Heart right ventricle (tissue), 16 donors: ENCODE measurements around the gene GRM3. TPM values are rescaled to one million over a fixed set of nuclear protein-coding genes. Genes with fewer than 3 reads are reported as not detected.

ENCODE experiments used
- ATAC-seq, 8 donors: fragments of 200-7000 bp; cut with Tn5 transposase; one replicate each; pipeline ENCODE4 v1.9.1; 2020; ENCODE audit warnings: mild to moderate bottlenecking in 8 of 8, moderate library complexity in 8 of 8, moderate number of reproducible peaks in 1 of 8
- DNase-seq, 2 donors: peaks; one replicate each; pipeline ENCODE4 v3.0.0-alpha.2; 2020
- H3K27ac ChIP-seq, 10 donors: fragments of 200-600 bp; sonication (generic) in 2 of 10; one replicate each; pipeline versions ENCODE4 v1.5.0 to v1.8.0; 2020 to 2022; ENCODE audit warnings: mild to moderate bottlenecking in 3 of 10
- H3K27me3 ChIP-seq, 7 donors: fragments of 200-600 bp; one replicate each; pipeline ENCODE4 v1.8.0; 2021 to 2022; ENCODE audit warnings: mild to moderate bottlenecking in 2 of 7
- H3K36me3 ChIP-seq, 9 donors: fragments of 200-600 bp; sonication (generic) in 1 of 9; one replicate each; pipeline versions ENCODE4 v1.5.0 to v1.8.0; 2020 to 2022; ENCODE audit warnings: mild to moderate bottlenecking in 2 of 9
- H3K4me1 ChIP-seq, 9 donors: fragments of 200-600 bp; sonication (generic) in 1 of 9; one replicate each; pipeline versions ENCODE4 v1.5.0 to v1.8.0; 2020 to 2022; ENCODE audit warnings: mild to moderate bottlenecking in 4 of 9
- H3K4me3 ChIP-seq, 10 donors: fragments of 200-600 bp; sonication (generic) in 2 of 10; one replicate each; pipeline versions ENCODE4 v1.5.0 to v1.8.0; 2020 to 2022; ENCODE audit warnings: mild to moderate bottlenecking in 7 of 10, moderate library complexity in 2 of 10
- H3K9me3 ChIP-seq, 11 donors: fragments of 200-600 bp in 10 of 11; sonication (generic) in 2 of 11; one replicate each; pipeline versions ENCODE4 v1.5.0 to v1.8.0; 2013 to 2022; ENCODE audit warnings: mild to moderate bottlenecking in 2 of 11, control low read depth in 1 of 11, moderate library complexity in 1 of 11
- CTCF ChIP-seq, 9 donors: fragments of 200-600 bp; sonication (generic) in 2 of 9; IDR thresholded peaks; one replicate each; pipeline versions ENCODE4 v1.5.0 to v1.8.0; 2021 to 2022; ENCODE audit warnings: antibody characterized with exemption in 9 of 9, mild to moderate bottlenecking in 5 of 9, moderate library complexity in 1 of 9
- WGBS, 2 donors: extraction: QIAGEN DNeasy Blood & Tissue Kit; methylation state at CpG; one replicate each; pipeline ENCODE4 v1.1.7; 2013; ENCODE audit warnings: inconsistent platforms in 1 of 2; 5-methylcytosine and 5-hydroxymethylcytosine counted together
- intact Hi-C, 10 donors: fragments of 100-400 bp; cut with DNase I; formaldehyde crosslinking; loops; one replicate each; pipeline versions ENCODE4 v1.11.1 to v1.14.2; 2022
- polyA plus RNA-seq, 2 donors: library from polyadenylated mRNA; stranded (reverse); fragments of 200-250 nt; gene quantifications; one replicate each; pipeline ENCODE4 v1.2.3, GENCODE V29; 2013
- total RNA-seq, 10 donors: library from RNA; stranded (reverse); fragmentation: NEBNext Ultra II Directional in 3 of 10; extraction: Animal tissue kit (Norgen Biotek cat#: 25700) in 3 of 10; gene quantifications; one replicate each; pipeline versions ENCODE4 v1.2.1 to v1.2.4, GENCODE V29; 2021 to 2023
- donor health status: Arrhythmogenic right ventricular cardiomyopathy.
- donor health status: ischemic (EF 13 %, LVEDD 7.1; RV severe dilation, severe dysfunction).
- donor health status: healthy with polysubstance abuse.
- donor health status: DM: no; HTN: yes; CAD: no.
- donor health status: DM: no; HTN: no; CAD: no.
- donor health status: ischemic (EF 25% LVEDD 6.9; RV normal size, moderate dysfunction).
- donor health status: ischemic (EF 25% LVEDD 5.7; RV mildly dilated, moderate dysfunction).
- donor health status: healthy.
- donor health status: DM: yes; HTN: yes; CAD: no.
- donor health status: Ischemic cardiomyopathy.
- donor health status: ischemic (EF 35%, LVEDD 5.7; RV mildly dilated, moderate dysfunction).
- donor health status: nonischemic (EF 11% LVEDD 7.7; RV severe dilation, severe dysfunction).
- donor health status: DM: yes; HTN: yes; CAD: no.
- donor health status: PGD.
- donor health status: ischemic (EF 29% LVEDD 5.4; RV normal size, mild dysfunction).
- donor health status: nonischemic (EF 23%, LVEDD 6.1; RV moderate dilation, normal function).

GRM3 gene
- total and polyA plus RNA-seq, 12 donors: 0.01 to 0.24 (median 0.15) TPM; not detected in 9

DNA sequence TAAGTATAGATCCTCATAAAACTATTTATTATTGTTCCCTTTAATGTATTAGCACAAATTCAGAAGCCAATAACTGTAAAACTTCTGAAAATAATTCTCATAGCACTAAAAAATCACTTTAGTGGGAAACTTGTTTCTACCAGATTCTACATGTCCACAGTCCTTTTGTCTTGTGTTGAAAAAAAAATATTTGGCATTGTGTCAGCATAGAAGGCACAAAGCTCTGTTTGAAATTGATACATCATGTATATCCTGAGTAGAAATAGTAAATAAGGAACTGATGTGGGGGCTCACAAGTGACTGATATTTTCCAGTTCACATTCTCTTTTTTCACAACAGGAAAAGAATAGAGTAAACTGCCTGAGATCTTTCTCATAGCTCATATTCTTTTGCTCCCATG lies 134.6 kb downstream of the GRM3 start:
- no peak for TF ChIP-seq CTCF (IDR thresholded peaks at IDR 0.05)

DNA sequence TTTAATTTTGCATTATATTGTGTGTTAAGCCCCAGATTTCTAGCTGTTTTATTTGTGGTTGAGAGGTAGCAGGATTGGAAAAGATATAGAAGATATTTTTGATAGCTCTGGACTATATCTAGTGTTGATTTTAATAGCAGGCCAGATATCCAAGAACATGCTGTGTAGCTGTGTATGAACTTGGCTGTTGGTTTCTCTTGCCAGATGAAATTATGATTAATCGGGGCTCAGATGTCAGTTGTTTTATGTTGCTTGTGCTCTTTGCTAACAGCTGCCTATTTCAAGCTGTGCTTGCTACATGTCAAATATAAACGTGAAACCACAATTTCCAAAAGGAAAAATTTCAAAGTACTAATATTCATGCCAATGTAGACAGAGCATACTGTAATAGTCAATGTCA lies 141.1 kb downstream of the GRM3 start:
- 32 to 33% methylated on average over 2 of the region's 2 CpGs for WGBS, 2 donors
- Histone ChIP-seq H3K36me3 (no peaks in the 10 kb centered on the region), H3K9me3 (peaks cover 0 to 1% (median 0%) of the 10 kb centered on the region in 11 donors), H3K27ac (no peak overlapping the region), H3K4me3 (no peak overlapping the region), H3K4me1 (no peaks in the 10 kb centered on the region), H3K27me3 (no peaks in the 10 kb centered on the region)
- DNase-seq (no peak), ATAC-seq (no peak)
- no peak for TF ChIP-seq CTCF (IDR thresholded peaks at IDR 0.05)
- intact Hi-C loops: no loop called here

More for the DNA sequence above, 134.6 kb downstream of the GRM3 start:
- ATAC-seq: no peak
- no peak overlapping the region for H3K4me3 ChIP-seq
- no peak overlapping the region for H3K27ac ChIP-seq
- intact Hi-C loops: no loop called here
- no peaks in the 10 kb centered on the region for H3K36me3 ChIP-seq
- H3K4me1 ChIP-seq: no peaks in the 10 kb centered on the region
- H3K9me3 ChIP-seq: peaks cover 0 to 4% (median 0%) of the 10 kb centered on the region in 11 donors
- no peaks in the 10 kb centered on the region for H3K27me3 ChIP-seq
- DNase-seq: no peak

- H3K9me3 ChIP-seq: no peaks in the 10 kb centered on the region
- no peaks in the 10 kb centered on the region for H3K27me3 ChIP-seq
- WGBS, 2 donors: 71 to 81% methylated on average over 3 of the region's 3 CpGs
- H3K4me3 ChIP-seq: no peak overlapping the region
- TF ChIP-seq CTCF (IDR thresholded peaks at IDR 0.05): no peak
- no peak for DNase-seq
- intact Hi-C loops: no loop called here
- ATAC-seq: no peak
- no peaks in the 10 kb centered on the region for H3K4me1 ChIP-seq
- H3K36me3 ChIP-seq: no peaks in the 10 kb centered on the region
- no peak overlapping the region for H3K27ac ChIP-seq
These were observed 141.9 kb downstream of the GRM3 start for GRCh38 chr7:86785641-86786040.

DNA sequence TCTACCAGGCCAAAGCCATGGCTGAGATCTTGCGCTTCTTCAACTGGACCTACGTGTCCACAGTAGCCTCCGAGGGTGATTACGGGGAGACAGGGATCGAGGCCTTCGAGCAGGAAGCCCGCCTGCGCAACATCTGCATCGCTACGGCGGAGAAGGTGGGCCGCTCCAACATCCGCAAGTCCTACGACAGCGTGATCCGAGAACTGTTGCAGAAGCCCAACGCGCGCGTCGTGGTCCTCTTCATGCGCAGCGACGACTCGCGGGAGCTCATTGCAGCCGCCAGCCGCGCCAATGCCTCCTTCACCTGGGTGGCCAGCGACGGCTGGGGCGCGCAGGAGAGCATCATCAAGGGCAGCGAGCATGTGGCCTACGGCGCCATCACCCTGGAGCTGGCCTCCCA lies 142.7 kb downstream of the GRM3 start:
- Histone ChIP-seq H3K27me3 (no peaks in the 10 kb centered on the region), H3K4me1 (no peaks in the 10 kb centered on the region), H3K36me3 (no peaks in the 10 kb centered on the region), H3K4me3 (no peak overlapping the region), H3K27ac (no peak overlapping the region), H3K9me3 (no peaks in the 10 kb centered on the region)
- no peak for ATAC-seq
- no peak for TF ChIP-seq CTCF (IDR thresholded peaks at IDR 0.05)
- 97 to 98% methylated on average over 36 of the region's 36 CpGs for WGBS, 2 donors
- no peak for DNase-seq
- intact Hi-C loops: no loop called here

- intact Hi-C loops: no loop called here
- no peaks in the 10 kb centered on the region for H3K4me1 ChIP-seq
- ATAC-seq: no peak
- H3K4me3 ChIP-seq: no peak overlapping the region
- no peak overlapping the region for H3K27ac ChIP-seq
- H3K27me3 ChIP-seq: no peaks in the 10 kb centered on the region
- 86 to 88% methylated on average over 1 of the region's 1 CpG for WGBS, 2 donors
- no peaks in the 10 kb centered on the region for H3K9me3 ChIP-seq
- no peak for TF ChIP-seq CTCF (IDR thresholded peaks at IDR 0.05)
- no peaks in the 10 kb centered on the region for H3K36me3 ChIP-seq
- no peak for DNase-seq
These were observed 145.2 kb downstream of the GRM3 start for GRCh38 chr7:86788948-86789347.
